Retinal pigment epithelial cell (primary cell): ENCODE data around the gene TUBB.

Experiments used
- DNase-seq: peaks from one replicate; pipeline ENCODE4 v3.0.0-alpha.2; 2010; ENCODE audit warnings: low read depth
- H3K4me3 ChIP-seq: 2 replicates; pipeline ENCODE4 v1.5.1; 2011; ENCODE audit warnings: mild to moderate bottlenecking, low read length, control low read depth, moderate library complexity
- CTCF ChIP-seq: conservative IDR thresholded peaks from 2 replicates; pipeline ENCODE4 v1.5.1; 2011; ENCODE audit warnings: low read depth, low read length, control low read depth, inconsistent platforms

TUBB gene

DNA sequence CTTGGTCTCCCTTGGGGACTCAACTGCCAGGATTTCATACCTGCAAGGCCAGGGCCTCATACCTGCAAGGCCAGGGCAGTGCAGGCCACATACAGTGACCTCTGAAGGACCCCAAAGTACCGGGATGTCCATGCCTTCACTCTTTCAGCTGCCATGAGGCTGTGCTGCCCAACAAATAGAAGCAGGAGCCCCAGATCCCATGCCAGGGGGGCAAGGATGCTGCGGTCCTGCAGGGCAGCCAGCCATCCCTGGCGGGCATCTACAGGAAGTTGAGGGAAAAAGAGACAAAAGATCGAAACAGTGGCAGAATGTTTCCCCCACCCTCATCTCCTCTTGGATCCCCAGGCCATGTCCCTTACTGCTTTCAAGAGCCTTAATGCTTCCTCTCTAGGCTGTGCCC lies 30.2 kb upstream of the TUBB start:
- peak overlapping the region; percentile 76 for H3K4me3 ChIP-seq
- TF ChIP-seq CTCF: no peak
- no peak for DNase-seq

DNA sequence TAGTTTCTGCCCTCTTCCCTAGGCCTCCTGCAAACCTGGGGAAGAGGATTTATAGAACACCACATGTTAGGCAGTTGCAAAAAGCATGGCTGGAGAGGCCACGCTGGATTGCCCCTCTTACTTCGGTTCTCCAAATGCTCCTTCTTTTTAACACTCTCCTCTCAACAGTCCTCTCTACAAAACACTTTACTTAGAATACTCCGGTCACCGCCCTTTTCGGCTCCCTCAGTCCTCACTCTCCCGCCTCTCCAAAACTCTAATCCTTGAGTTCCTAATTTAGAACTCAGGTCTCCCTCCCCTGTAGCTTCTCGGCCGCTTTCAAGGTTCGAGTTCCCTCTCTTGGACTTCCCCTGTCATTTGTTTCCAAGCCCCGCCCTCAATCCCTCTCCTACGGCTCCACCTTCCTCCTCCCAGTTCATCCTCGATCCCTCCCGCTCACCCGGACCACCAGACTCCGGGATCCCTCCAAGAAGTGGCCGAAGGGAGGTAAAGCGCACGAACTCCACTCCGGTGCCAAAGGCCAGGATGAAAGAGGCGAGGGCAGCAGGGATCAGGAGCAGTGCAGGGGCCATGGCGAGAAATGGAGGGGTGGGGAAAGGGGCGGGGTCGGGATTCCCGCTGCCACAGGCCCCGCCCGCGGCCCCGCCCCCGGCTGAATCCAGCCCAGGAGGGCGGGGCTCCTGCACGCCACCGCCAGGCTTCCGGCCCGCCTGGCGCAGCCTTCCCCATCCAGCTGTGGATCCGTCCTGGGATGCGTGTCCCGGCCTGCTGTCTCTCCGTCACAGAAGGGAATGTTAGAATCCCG lies 29.5 kb upstream of the TUBB start, which contains the start of gene NRM:
NRM (minus strand) TSS at position 582 of the 805 bp plus-strand sequence; CDS start at position 572, 10 bp downstream.
- no peak for TF ChIP-seq CTCF
- peak within 1 kb of the TSS; percentile 76 for H3K4me3 ChIP-seq
- no peak for DNase-seq

- H3K4me3 ChIP-seq: peak overlapping the region; percentile 76
- no peak for DNase-seq
- no peak for TF ChIP-seq CTCF
Observed at GRCh38 chr6:30691208-30691847, 28.8 kb upstream of the TUBB start.

- TF ChIP-seq CTCF: no peak
- no peak for DNase-seq
- H3K4me3 ChIP-seq: no peak overlapping the region
Observed at GRCh38 chr6:30696432-30696831, 23.7 kb upstream of the TUBB start.

DNA sequence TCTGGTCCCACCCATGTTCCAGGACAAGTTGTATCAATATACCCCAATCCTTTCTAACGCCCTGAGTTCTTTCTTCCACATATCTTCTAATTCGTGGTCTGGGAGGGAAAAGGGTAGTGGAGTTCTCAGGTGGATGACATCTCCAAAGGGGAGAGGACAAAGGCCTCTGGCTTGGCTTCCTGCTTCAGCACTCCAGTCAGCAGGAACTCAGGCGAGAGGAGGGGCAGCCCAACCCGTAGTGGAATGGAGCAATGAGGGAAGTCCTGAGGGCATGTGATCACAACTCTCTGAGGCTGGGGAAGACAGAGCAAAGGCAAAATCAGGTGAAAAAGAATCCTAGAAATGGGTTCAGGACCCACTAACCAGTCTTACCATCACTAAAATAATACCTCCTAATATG lies 19.8 kb upstream of the TUBB start:
- no peak overlapping the region for H3K4me3 ChIP-seq
- DNase-seq: no peak
- no peak for TF ChIP-seq CTCF

GRCh38 chr6:30703011-30703410 lies 17.1 kb upstream of the TUBB start:
- DNase-seq: no peak
- H3K4me3 ChIP-seq: no peak overlapping the region
- no peak for TF ChIP-seq CTCF

DNA sequence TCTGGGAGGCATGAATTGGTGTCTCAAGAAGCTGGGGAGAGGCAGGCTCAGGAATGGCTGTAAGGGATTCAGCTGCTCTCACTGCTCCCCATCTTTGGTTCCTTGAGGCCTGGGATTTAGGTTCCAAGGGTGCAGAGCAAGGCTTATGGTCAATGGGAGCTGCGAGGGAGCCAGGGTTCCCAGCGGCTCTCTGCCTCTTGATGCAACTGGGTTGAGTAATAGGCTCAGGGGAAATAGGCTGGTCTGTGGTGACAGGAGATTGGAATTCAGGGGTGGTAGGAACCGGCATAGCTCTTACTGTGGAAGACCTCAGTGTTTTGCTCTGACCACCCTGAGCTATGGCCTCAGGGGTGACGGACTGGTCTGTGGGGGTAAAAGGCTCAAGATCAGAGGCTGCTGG lies 16.3 kb upstream of the TUBB start:
- no peak for DNase-seq
- no peak overlapping the region for H3K4me3 ChIP-seq
- no peak for TF ChIP-seq CTCF
